Progenitor cell of endocrine pancreas (in vitro differentiated cells): ENCODE data around the gene PUS1. TPM values are rescaled to one million over a fixed set of nuclear protein-coding genes. Genes with fewer than 3 reads are reported as not detected.

Experiments
- DNase-seq: peaks from one replicate; pipeline ENCODE4 v3.0.0; 2021; ENCODE audit warnings: low spot score; ENCODE audit not compliant: unreplicated experiment
- H3K27ac Mint-ChIP-seq: 2 replicates; pipeline ENCODE4 v1.8.0; 2021; ENCODE audit warnings: mild to moderate bottlenecking, moderate library complexity, mixed read lengths
- H3K27me3 Mint-ChIP-seq: 2 replicates; pipeline ENCODE4 v1.8.0; 2021; ENCODE audit warnings: mixed read lengths
- H3K36me3 Mint-ChIP-seq: 2 replicates; pipeline ENCODE4 v1.8.0; 2022; ENCODE audit warnings: mixed read lengths; ENCODE audit not compliant: insufficient read depth
- H3K4me1 Mint-ChIP-seq: 2 replicates; pipeline ENCODE4 v1.8.0; 2021; ENCODE audit warnings: low read depth, mixed read lengths
- H3K4me3 Mint-ChIP-seq: 2 replicates; pipeline ENCODE4 v1.8.0; 2021; ENCODE audit warnings: low read depth, mild to moderate bottlenecking, moderate library complexity, mixed read lengths
- H3K9me3 Mint-ChIP-seq: 2 replicates; pipeline ENCODE4 v1.8.0; 2021; ENCODE audit warnings: low read depth, mixed read lengths
- total RNA-seq: library from RNA; stranded (reverse); gene quantifications from 2 replicates; pipeline ENCODE4 v1.2.1, GENCODE V29; 2021
- TF ChIP-seq, protein P1 (sequence below): fragments of 200-600 bp; sonication (generic); IDR thresholded peaks from one replicate; pipeline ENCODE4 v1.5.0; 2021; ENCODE audit warnings: antibody characterized with exemption, mild to moderate bottlenecking; ENCODE audit not compliant: unreplicated experiment

Gene PUS1
- total RNA-seq, 1 donor from 2014 or later = 38.5 TPM

DNA sequence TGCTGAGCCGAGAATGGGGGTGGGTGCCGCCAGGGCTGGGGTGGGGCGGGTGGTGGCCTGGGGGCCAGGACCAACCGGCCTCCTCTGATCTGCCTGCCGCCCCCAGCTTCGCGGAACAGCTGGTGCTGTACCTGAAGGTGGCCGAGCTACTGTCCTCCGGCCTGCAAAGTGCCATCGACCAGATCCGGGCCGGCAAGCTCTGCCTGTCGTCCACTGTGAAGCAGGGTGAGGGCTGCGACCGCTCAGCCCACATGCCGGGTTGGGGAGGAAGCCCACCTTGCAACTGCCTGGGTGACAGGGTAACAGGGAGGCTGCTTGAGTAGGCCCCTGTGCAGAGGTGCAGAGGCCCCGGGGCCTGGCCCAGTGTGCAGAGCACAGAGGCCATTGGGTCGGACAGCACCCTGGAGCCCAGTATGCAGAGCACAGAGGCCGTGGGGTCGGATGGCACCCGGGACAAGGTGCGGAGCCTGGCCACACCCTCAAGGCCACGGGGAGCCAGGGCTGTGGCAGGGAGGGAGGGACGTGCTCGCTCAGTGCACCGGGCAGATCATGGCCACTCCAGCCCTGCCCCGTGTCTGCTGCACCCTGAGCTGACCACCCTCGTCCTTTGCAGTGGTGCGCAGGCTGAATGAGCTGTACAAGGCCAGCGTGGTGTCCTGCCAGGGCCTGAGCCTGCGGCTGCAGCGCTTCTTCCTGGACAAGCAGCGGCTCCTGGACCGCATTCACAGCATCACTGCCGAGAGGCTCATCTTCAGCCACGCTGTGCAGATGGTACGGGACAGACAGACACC, 9.5 kb upstream of the PUS1 start:
- Mint-ChIP-seq H3K27ac (no peak overlapping the region), H3K4me1 (no peaks in the 10 kb centered on the region), H3K36me3 (peaks cover 6% of the 10 kb centered on the region), H3K9me3 (no peaks in the 10 kb centered on the region), H3K27me3 (no peaks in the 10 kb centered on the region), H3K4me3 (no peak overlapping the region)
- TF ChIP-seq, protein P1, sequence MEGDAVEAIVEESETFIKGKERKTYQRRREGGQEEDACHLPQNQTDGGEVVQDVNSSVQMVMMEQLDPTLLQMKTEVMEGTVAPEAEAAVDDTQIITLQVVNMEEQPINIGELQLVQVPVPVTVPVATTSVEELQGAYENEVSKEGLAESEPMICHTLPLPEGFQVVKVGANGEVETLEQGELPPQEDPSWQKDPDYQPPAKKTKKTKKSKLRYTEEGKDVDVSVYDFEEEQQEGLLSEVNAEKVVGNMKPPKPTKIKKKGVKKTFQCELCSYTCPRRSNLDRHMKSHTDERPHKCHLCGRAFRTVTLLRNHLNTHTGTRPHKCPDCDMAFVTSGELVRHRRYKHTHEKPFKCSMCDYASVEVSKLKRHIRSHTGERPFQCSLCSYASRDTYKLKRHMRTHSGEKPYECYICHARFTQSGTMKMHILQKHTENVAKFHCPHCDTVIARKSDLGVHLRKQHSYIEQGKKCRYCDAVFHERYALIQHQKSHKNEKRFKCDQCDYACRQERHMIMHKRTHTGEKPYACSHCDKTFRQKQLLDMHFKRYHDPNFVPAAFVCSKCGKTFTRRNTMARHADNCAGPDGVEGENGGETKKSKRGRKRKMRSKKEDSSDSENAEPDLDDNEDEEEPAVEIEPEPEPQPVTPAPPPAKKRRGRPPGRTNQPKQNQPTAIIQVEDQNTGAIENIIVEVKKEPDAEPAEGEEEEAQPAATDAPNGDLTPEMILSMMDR = no peak
- no peak for DNase-seq

DNA sequence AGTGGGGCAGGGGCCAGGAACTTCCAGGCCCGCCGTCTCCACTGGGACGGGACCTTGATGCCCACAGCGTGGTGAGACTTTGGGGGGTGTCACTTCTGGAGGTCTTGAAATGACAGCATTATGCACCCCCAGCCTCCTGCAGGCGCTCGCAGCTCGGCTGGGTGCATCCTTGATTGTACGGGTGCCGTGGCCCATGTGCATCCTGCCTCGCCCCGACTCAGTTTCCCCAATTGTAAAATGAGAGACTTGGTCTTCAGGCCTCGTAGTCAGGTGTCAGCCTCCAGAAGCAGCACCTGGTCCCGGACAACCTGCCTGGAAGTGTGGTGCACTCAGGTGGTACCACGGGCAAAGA, 8.9 kb upstream of the PUS1 start:
- no peak for DNase-seq
- TF ChIP-seq, protein P1 = no peak
- Mint-ChIP-seq H3K9me3 (no peaks in the 10 kb centered on the region), H3K4me3 (no peak overlapping the region), H3K36me3 (peaks cover 3% of the 10 kb centered on the region), H3K27ac (no peak overlapping the region), H3K27me3 (no peaks in the 10 kb centered on the region), H3K4me1 (no peaks in the 10 kb centered on the region)

DNA sequence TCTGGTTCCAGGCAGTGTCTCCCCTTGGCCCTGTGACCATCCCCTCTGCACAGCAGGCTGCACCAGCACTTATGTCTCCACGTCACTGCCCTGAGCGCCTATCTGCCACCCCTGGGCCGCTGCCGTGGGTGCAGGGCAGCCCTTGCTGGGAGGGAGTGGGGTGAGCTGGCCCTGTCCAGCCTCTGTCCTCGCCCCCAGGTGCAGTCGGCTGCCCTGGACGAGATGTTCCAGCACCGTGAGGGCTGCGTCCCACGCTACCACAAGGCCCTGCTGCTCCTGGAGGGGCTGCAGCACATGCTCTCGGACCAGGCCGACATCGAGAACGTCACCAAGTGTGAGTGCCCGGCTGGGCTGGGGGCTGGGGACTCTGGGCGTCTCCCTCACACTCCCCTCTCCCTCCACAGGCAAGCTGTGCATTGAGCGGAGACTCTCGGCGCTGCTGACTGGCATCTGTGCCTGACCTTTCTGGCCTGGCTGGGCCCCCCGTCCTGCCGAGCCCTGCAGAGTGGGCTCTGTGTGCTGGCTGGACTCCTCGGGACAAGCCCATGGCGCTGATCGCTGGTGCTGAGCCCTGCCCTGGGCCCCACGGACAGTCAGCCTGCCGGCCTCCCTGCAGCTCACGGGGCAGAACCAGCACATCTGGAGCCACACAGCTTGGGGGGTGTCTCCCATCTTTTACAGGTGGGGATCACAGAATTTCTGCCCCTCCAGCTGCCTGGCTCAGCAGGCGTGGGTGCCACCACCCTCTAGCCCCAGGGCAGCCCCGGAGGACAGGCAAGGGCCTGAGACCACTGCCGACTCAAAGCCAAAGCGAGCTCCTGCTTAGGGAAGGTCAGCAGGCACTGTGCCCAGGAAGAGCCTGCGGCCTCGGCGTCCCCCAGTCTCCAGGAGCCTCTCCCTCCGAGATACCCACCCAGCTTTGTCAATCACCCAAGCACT, 7.9 kb upstream of the PUS1 start:
- TF ChIP-seq, protein P1 = no peak
- Mint-ChIP-seq H3K36me3 (peaks cover 3% of the 10 kb centered on the region), H3K4me3 (no peak overlapping the region), H3K9me3 (no peaks in the 10 kb centered on the region), H3K4me1 (no peaks in the 10 kb centered on the region), H3K27ac (no peak overlapping the region), H3K27me3 (no peaks in the 10 kb centered on the region)
- DNase-seq = no peak

DNA sequence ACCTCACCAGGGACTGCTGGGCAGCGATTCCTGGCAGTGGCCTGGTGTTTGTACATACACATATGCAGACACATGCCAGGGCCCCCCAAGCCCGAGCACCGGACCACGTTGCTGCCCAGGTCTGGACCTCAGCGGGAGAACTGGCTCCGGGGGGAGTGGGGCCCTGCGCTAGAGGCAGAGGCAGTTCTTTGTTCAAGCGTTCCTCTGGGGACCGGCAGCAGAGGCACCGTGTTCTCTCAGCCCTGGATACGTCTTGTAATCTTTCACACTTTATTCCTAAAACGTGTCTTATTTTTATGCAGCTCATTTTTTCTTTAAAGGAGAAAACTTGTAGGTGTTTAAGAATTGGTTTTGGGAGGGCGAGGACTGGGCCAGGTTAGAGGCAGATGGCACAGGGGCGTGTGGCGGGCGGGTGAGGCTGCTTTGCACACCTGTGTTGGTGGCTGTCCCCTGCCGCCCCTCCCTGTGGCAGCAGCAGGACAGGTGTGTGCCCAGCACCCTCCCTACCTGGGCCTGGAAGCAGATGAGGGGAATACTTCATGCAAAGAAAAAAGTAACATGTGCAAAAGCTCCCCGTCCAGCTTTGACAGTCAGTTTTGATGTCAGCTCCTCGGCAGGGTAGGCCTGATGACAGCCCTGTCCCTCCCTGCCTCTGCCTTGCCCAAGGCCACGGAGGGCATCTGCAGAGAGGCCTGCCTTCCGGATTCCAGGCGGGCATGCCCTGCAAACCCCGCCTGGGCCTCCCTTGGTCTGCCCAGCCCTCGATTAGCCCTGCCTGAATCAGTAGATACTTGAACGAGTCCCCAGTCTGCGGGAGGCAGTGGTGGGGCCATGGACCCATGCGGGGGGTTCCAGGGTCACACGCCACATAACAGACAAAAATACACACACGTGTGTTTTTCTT, 7.0 kb upstream of the PUS1 start:
- TF ChIP-seq, protein P1 = no peak
- Mint-ChIP-seq H3K9me3 (no peaks in the 10 kb centered on the region), H3K36me3 (peaks cover 3% of the 10 kb centered on the region), H3K27ac (no peak overlapping the region), H3K27me3 (no peaks in the 10 kb centered on the region), H3K4me3 (no peak overlapping the region), H3K4me1 (no peaks in the 10 kb centered on the region)
- no peak for DNase-seq

DNA sequence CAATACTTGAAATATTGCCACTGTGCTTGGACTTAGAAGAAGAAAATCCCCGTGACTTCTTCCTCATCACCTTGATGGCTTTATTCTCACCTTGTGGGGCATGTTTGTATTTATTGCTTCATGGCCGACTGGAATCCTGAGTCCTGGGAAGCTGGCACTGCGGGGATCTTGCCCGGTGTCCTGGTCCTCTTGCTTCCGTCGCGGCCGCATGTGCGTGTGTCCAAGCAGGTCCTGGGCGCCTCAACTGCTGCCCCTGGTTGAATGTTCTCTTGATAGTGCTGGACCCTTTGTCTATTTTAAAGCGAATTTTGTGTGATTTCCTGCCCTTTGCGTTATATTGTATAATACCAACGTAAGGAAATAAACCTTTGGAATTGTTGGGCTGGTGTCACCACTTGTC, 6.3 kb upstream of the PUS1 start:
- no peak overlapping the region for H3K27ac Mint-ChIP-seq
- H3K4me1 Mint-ChIP-seq = no peaks in the 10 kb centered on the region
- TF ChIP-seq, protein P1 = no peak
- H3K4me3 Mint-ChIP-seq = no peak overlapping the region
- H3K36me3 Mint-ChIP-seq = peaks cover 3% of the 10 kb centered on the region
- H3K9me3 Mint-ChIP-seq = no peaks in the 10 kb centered on the region
- no peaks in the 10 kb centered on the region for H3K27me3 Mint-ChIP-seq
- DNase-seq = no peak
